Endometrial microvascular endothelial cells (primary cell): ENCODE measurements around the gene TBC1D16. TPM values are rescaled to one million over a fixed set of nuclear protein-coding genes. Genes with fewer than 3 reads are reported as not detected.

Source experiments
- in situ Hi-C: cut with HindIII; loops from 2 replicates; pipeline ENCODE4 v1.10.0; 2017; ENCODE audit warnings: low sequenced_read_pairs, low pct_unique_long_range_greater_than_20kb; ENCODE audit errors: inconsistent ontology term
- total RNA-seq: library from RNA; depleted of rRNA; stranded (reverse); fragments of >200 nt; gene quantifications from one replicate; pipeline ENCODE4 v1.2.3, GENCODE V29; 2015; ENCODE audit errors: inconsistent ontology term

TBC1D16 gene
- total RNA-seq, 1 donor from 2014 or later: 22.8 TPM

DNA sequence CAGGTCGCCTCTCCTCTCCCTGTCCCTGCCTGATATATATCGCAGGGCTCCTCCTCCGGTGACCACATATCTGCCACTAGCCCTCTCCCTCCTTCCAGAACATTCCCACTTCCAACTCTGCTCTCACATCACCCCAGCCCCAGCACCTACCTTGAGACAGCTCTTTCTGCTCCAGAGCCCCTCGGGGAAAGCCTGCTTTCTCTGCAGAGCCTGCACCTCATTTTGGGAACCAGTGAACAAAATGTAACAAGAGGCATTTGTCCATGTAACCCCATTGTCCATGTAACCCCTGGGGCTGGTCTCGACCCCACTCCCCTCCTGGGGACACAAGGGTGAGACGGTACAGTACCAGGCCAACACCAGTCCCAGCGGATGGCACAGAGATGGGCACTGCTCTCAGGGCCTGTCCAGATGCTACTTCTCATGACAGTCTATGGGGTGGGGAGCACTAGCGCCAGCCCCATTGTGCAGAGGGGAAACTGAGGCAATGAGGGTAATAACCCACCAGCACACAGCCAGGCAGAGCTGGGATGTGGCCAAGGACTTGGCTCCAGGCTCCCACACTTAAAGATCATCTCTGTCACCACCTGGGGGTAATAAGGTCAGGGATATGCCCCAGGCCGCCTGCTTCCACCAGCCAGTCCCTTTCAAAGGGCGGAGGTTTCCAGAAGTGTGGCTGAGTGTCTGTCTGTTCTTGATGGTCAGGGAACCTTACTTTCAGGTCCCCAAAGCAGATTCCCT, 42.9 kb downstream of the TBC1D16 start:
- in situ Hi-C loops: loop anchor here (25.0 kb wide), 1 partner anchor 206 kb away; the partner anchor contains the start of genes CBX2 and CBX8

DNA sequence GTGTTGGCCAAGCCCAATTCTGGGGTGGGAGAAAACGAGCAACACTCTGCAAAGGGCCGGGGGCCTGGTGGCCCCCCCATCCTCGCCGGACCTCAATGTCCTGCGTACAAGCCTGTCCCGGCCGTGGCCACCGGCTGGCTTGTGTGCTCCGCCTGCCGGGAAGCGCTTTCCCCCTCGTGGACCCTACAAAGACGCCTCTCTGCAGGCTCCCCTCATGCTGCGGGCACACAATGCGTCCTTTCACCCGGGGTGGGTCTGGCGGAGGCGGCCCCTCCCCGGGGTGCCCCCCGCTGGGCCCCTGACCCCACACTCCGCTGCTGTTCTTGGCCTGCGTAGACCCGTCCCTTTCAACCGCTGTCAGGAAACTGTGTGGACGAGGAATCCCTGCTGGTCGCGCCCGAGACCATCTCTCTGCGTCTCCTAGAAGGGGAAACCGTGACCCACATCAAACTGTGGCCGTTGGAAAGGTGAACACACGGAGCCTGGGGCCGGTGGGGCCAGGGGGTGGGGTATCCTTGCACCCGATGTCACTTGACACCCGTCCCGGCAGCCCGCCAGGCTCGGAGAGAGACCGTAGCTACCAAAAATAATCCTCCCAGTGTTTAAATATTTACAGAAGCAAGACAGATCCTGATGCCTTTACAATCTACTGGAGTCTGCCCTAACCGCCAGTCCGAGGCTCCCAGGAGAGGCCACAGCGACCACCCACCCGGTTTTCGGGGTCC, 43.6 kb downstream of the TBC1D16 start:
- in situ Hi-C loops: loop anchor here (25.0 kb wide), 1 partner anchor 205 kb away; the partner anchor contains the start of genes CBX2 and CBX8

- in situ Hi-C loops: loop anchor here (25.0 kb wide), 1 partner anchor 204 kb away; the partner anchor contains the start of genes CBX2 and CBX8
Measured at GRCh38 chr17:79991140-79991923, 44.3 kb downstream of the TBC1D16 start.

GRCh38 chr17:79990704-79991103, 45.0 kb downstream of the TBC1D16 start:
- in situ Hi-C loops: loop anchor here (25.0 kb wide), 1 partner anchor 203 kb away; the partner anchor contains the start of genes CBX2 and CBX8

- in situ Hi-C loops: loop anchor here (25.0 kb wide), 1 partner anchor 203 kb away; the partner anchor contains the start of genes CBX2 and CBX8
Measured at GRCh38 chr17:79990051-79990592, 45.5 kb downstream of the TBC1D16 start.

DNA sequence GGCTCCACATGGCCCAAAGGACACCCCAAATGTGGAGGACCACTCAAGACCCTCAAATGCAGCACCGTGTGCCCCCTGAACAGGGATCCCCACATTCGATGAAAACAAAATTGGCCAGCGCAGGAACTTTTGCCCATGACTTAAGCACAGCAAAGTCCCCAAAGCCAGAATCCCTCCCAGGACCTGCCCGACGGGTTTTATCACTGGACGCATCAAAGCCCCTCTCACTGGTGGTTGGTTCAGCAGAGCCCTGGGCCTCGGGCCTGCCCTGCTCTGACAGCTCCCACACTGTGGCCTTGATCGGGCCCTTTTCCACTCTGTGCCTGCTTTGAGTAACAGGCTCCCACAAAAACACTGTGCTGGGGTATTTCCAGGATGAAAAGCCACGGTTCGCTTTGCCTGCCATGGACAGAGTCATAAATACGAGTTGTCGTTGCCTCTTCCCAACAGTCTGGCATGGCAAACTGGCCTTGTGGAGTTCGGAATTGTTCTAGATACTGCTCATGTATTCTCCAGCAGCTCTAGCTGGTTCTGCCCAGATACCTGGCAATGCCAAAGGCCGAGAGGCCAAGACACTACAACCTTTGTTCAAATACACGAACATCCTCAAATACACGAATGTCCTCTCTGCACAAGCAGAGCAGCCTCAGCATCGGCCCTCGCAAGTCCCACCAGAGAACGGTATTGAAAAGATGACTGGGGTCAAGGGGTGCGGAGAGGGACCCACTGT, 46.4 kb downstream of the TBC1D16 start:
- in situ Hi-C loops: loop anchor here (25.0 kb wide), 1 partner anchor 202 kb away; the partner anchor contains the start of genes CBX2 and CBX8

- in situ Hi-C loops: loop anchor here (25.0 kb wide), 1 partner anchor 201 kb away; the partner anchor contains the start of genes CBX2 and CBX8
Measured at GRCh38 chr17:79988185-79988971, 47.3 kb downstream of the TBC1D16 start.

DNA sequence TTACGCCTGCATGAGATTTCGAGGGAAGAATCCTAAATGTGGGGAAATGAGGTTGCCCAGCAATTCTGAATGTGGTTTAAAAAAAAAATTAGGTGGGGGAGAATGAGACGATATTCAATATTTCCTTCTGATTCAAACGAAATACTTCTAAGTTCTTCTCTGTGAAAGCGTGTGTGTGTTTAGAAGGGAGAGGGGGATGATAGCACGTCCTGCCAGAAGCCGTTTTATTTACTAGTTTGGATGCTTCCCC, 47.8 kb downstream of the TBC1D16 start:
- in situ Hi-C loops: loop anchor here (25.0 kb wide), 1 partner anchor 201 kb away; the partner anchor contains the start of genes CBX2 and CBX8

DNA sequence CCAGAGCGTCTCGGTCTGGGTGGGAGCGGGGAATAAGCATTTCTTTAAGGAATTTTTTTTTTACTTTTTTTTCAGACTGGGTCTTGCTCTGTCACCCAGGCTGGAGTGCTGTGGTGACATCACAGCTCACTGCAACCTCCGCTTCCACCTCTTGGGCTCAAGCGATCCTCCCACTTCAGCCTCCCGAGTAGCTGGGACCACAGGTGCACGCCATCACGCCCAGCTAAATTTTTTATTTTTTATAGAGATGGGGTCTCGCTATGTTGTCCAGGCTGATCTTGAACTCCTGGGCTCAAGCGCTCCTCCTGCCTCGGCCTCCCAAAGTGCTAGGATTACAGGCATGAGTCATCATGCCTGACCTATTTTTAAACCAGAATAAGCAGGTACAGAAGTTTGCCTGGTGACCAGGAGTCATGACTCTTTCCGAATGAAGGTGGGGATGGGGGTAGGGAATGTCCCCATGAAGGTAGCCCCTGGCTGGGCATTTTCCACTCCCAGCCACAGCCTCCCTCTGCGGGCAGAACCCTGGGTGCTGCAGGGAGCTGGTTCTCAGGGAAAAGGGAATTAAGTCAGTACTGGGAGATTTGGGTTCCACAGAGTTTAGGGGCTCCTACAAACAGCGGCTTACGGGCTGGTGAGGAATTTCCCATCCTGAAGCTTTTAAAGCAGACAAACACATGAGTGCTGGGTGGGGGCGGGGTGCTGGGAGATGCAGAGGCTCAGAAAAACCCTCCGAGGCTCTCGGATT, 48.3 kb downstream of the TBC1D16 start:
- in situ Hi-C loops: loop anchor here (25.0 kb wide), 1 partner anchor 200 kb away; the partner anchor contains the start of genes CBX2 and CBX8

GRCh38 chr17:79986411-79987186, 49.1 kb downstream of the TBC1D16 start:
- in situ Hi-C loops: loop anchor here (25.0 kb wide), 1 partner anchor 199 kb away; the partner anchor contains the start of genes CBX2 and CBX8

GRCh38 chr17:79985943-79986391, 49.7 kb downstream of the TBC1D16 start:
- in situ Hi-C loops: loop anchor here (25.0 kb wide), 1 partner anchor 199 kb away; the partner anchor contains the start of genes CBX2 and CBX8

DNA sequence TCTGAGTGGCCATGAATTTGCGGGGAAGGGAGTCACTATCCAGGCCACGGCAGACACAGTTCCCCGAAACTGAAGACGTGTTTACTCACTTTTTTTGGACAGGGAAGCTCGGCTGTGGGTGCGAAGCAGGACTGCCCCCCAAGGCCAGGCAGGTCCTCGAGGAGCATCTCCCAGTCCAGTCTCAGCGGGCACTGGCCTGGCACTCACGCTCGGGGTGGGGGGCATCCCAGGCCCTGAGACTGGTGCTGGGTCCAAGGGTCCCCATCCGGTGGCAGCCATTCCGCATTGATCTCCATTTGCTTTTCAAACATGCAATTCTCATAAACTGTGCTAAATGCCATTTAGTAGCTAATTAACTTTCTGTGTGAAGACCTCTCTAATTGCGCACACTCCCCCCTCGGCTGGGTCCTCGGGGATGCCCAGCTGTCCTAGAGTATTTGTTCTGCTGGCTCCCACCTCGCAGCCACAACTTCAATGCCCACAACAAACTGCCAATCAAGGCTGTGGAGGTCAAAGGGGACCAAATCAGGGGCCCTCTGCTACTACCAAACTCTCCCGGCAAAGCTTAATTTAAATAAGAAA, 50.2 kb downstream of the TBC1D16 start:
- in situ Hi-C loops: loop anchor here (25.0 kb wide), 1 partner anchor 198 kb away; the partner anchor contains the start of genes CBX2 and CBX8

GRCh38 chr17:79984877-79985276, 50.8 kb downstream of the TBC1D16 start:
- in situ Hi-C loops: loop anchor here (25.0 kb wide), 1 partner anchor 198 kb away; the partner anchor contains the start of genes CBX2 and CBX8

DNA sequence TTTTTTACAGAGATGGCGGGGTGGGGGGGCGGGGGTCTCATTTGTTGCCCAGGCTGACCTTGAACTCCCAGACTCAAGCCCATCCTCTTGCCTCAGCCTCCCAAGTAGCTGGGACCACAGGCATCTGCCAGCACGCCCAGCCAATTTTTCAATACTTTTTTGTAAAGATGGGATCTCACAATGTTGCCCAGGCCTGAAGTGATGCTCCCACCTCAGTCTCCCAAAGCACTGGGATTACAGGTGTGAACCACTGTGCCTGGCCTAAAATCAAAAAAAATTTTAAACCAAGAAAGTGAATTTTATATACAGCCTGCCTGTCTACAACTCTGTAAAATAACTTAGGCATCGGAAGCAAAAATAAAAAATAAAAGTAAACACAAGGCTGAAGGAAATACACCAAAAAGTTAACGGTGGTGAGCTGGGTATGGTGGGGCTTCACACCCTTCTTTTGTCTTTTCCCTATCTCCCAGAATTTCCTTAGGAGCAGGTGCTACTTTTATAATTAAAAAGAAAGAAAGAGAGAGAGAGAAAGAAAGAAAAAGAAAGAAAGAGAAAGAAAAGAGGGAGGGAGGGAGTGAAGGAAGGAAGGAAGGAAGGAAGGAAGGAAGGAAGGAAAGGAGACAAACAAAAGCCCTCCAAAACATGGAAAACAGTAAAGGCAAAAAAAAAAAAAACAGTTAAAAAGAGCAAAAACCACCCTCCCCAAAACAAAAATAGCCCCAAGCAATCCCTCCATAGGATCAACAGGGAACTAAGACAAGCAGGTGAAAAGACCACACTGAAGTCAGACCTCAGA, 51.4 kb downstream of the TBC1D16 start:
- in situ Hi-C loops: loop anchor here (25.0 kb wide), 1 partner anchor 197 kb away; the partner anchor contains the start of genes CBX2 and CBX8
